Hepatocyte (in vitro differentiated cells): Measurements from ENCODE around the gene ZNF132. TPM values are rescaled to one million over a fixed set of nuclear protein-coding genes. Genes with fewer than 3 reads are reported as not detected.
A peak's percentile ranks its signal among the peaks of the same experiment; 100 is the strongest.

Experiments
- DNase-seq: peaks from one replicate; pipeline ENCODE4 v3.0.0-alpha.2; 2016; ENCODE audit warnings: low spot score
- H2AFZ ChIP-seq: fragments of 200-600 bp; sonication (generic); 2 replicates; pipeline ENCODE4 v1.6.0; 2016; ENCODE audit warnings: antibody characterized with exemption, mild to moderate bottlenecking
- H3K27ac ChIP-seq: fragments of 200-600 bp; sonication (generic); 2 replicates; pipeline ENCODE4 v1.5.1; 2016; ENCODE audit warnings: mild to moderate bottlenecking
- H3K27me3 ChIP-seq: fragments of 200-600 bp; sonication (generic); 2 replicates; pipeline ENCODE4 v1.6.1; 2016
- H3K36me3 ChIP-seq: fragments of 200-600 bp; sonication (generic); replicated peaks from 2 replicates; pipeline ENCODE4 v1.5.1; 2016; ENCODE audit warnings: low read depth; ENCODE audit not compliant: insufficient read depth
- H3K4me1 ChIP-seq: fragments of 200-600 bp; sonication (generic); 2 replicates; pipeline ENCODE4 v1.5.1; 2016; ENCODE audit warnings: mild to moderate bottlenecking, moderate library complexity; ENCODE audit not compliant: insufficient read depth
- H3K4me2 ChIP-seq: fragments of 200-600 bp; sonication (generic); 2 replicates; pipeline ENCODE4 v1.6.0; 2016
- H3K4me3 ChIP-seq: fragments of 200-600 bp; sonication (generic); 2 replicates; pipeline ENCODE4 v1.5.1; 2016; ENCODE audit warnings: mild to moderate bottlenecking
- H3K79me2 ChIP-seq: fragments of 200-600 bp; sonication (generic); 2 replicates; pipeline ENCODE4 v1.6.0; 2017; ENCODE audit warnings: mild to moderate bottlenecking
- H3K9me2 ChIP-seq: fragments of 200-600 bp; sonication (generic); replicated peaks from 2 replicates; pipeline ENCODE4 v1.6.0; 2017; ENCODE audit warnings: mild to moderate bottlenecking; ENCODE audit not compliant: insufficient read depth
- H3K9me3 ChIP-seq: fragments of 200-600 bp; sonication (generic); 2 replicates; pipeline ENCODE4 v1.5.1; 2016; ENCODE audit warnings: low read depth, mild to moderate bottlenecking
- H4K20me1 ChIP-seq: fragments of 200-600 bp; sonication (generic); 2 replicates; pipeline ENCODE4 v1.6.0; 2016; ENCODE audit warnings: mild to moderate bottlenecking; ENCODE audit not compliant: insufficient read depth, poor library complexity, severe bottlenecking
- EZH2 ChIP-seq: fragments of 200-600 bp; sonication (generic); IDR thresholded peaks from 2 replicates; pipeline ENCODE4 v1.6.1; 2016; ENCODE audit warnings: antibody characterized with exemption, mild to moderate bottlenecking, borderline replicate concordance
- EZH2phosphoT487 ChIP-seq: fragments of 200-600 bp; sonication (generic); IDR thresholded peaks from one replicate; pipeline ENCODE4 v1.6.1; 2018; ENCODE audit warnings: antibody characterized with exemption, mild to moderate bottlenecking, low read depth, moderate library complexity; ENCODE audit not compliant: unreplicated experiment, severe bottlenecking
- WGBS: methylation state at CpG from one replicate; pipeline ENCODE4 v1.1.6; 2016; ENCODE audit warnings: low lambda C conversion rate; ENCODE audit errors: missing lambda C conversion rate; 5-methylcytosine and 5-hydroxymethylcytosine counted together
- polyA plus RNA-seq: library from polyadenylated mRNA; unstranded; fragments of >200 nt; fragmentation: Nextera tagmentation; extraction: Ambion mirVana; gene quantifications from 2 replicates; pipeline ENCODE4 v1.2.1, GENCODE V29; 2016
- total RNA-seq: library from RNA; depleted of rRNA; stranded (reverse); fragments of >200 nt; gene quantifications from 2 replicates; pipeline ENCODE4 v1.2.3, GENCODE V29; 2014
- TF ChIP-seq, protein P1 (sequence below): fragments of 200-600 bp; sonication (generic); IDR thresholded peaks from 2 replicates; pipeline ENCODE4 v1.5.1; 2016; ENCODE audit warnings: antibody characterized with exemption, mild to moderate bottlenecking; ENCODE audit not compliant: poor library complexity

The ZNF132 gene
- total and polyA plus RNA-seq, 2 experiments from 2014 or later, result 0.35 to 1.0 TPM

DNA sequence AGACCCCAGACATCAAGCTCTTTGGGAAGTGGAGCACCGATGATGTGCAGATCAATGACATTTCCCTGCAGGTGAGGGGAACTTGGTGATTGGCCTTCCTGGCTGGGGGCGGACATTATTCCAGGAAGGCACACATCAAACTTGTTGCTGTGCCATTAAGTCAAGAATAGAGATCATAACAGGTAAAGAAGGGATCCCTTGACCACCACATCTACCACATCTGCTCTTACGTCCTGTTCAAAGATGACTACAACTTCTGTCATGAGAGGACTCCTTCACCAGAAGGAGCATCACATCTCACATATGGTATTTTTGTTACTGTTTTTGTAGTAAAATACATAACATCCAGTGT is 51.8 kb downstream of the ZNF132 start:
- TF ChIP-seq, protein P1, sequence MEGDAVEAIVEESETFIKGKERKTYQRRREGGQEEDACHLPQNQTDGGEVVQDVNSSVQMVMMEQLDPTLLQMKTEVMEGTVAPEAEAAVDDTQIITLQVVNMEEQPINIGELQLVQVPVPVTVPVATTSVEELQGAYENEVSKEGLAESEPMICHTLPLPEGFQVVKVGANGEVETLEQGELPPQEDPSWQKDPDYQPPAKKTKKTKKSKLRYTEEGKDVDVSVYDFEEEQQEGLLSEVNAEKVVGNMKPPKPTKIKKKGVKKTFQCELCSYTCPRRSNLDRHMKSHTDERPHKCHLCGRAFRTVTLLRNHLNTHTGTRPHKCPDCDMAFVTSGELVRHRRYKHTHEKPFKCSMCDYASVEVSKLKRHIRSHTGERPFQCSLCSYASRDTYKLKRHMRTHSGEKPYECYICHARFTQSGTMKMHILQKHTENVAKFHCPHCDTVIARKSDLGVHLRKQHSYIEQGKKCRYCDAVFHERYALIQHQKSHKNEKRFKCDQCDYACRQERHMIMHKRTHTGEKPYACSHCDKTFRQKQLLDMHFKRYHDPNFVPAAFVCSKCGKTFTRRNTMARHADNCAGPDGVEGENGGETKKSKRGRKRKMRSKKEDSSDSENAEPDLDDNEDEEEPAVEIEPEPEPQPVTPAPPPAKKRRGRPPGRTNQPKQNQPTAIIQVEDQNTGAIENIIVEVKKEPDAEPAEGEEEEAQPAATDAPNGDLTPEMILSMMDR, result no peak
- TF ChIP-seq EZH2phosphoT487, result no peak
- TF ChIP-seq EZH2, result no peak
- H3K9me2 ChIP-seq, result no peaks in the 10 kb centered on the region
- no peak for DNase-seq
- H4K20me1 ChIP-seq, result peaks cover 11% of the 10 kb centered on the region
- H3K9me3 ChIP-seq, result no peaks in the 10 kb centered on the region
- WGBS, result 88% methylated on average over 3 of the region's 3 CpGs
- H3K27me3 ChIP-seq, result no peaks in the 10 kb centered on the region
- no peak overlapping the region for H3K27ac ChIP-seq
- H2AFZ ChIP-seq, result no peak overlapping the region
- H3K36me3 ChIP-seq, result no peaks in the 10 kb centered on the region
- H3K4me3 ChIP-seq, result peak overlapping the region; percentile 60
- H3K4me2 ChIP-seq, result peak overlapping the region; percentile 95
- peaks cover 19% of the 10 kb centered on the region for H3K4me1 ChIP-seq
- peaks cover 44% of the 10 kb centered on the region for H3K79me2 ChIP-seq

DNA sequence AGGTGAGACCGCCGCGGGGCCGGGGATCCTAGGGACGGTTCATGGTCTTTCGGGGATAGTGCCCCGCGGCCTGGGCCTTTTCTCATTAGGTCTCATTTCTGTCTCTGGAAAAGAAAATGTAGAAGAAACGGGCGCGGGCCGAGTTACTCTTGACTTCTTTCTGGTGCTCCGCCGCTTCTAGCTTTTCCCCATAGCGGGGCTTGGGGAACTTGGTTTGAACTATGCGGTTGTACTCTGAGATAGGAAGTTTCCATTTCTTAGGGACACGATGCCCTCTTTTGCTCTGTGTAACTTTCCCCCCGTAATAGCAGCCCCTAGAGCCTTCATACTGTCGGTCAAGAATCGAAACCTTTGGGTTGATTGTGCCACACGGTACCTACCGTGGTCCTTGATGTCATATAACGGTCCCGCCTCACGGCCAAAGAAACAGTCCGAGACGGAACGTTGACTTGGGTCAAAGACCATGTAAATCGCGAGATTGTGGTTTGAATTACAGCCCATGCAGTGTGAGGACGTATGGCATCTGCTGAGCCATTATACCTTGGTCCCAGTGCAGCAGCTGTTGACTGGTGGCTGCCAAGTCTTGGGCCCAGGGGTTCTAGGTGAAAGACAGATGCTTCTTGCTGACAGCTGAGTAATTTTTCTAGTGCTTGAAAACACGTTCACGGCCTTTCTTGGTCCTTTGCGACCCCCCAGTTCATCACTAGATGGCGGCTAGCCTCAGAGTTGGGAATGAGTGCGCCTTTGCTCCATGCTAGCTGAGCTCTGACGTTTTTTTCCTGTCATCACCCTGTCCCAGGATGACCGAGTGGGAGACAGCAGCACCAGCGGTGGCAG is 52.4 kb downstream of the ZNF132 start:
- Histone ChIP-seq H3K27ac (peak overlapping the region; percentile 55), H3K79me2 (peaks cover 44% of the 10 kb centered on the region), H3K9me2 (no peaks in the 10 kb centered on the region)

DNA sequence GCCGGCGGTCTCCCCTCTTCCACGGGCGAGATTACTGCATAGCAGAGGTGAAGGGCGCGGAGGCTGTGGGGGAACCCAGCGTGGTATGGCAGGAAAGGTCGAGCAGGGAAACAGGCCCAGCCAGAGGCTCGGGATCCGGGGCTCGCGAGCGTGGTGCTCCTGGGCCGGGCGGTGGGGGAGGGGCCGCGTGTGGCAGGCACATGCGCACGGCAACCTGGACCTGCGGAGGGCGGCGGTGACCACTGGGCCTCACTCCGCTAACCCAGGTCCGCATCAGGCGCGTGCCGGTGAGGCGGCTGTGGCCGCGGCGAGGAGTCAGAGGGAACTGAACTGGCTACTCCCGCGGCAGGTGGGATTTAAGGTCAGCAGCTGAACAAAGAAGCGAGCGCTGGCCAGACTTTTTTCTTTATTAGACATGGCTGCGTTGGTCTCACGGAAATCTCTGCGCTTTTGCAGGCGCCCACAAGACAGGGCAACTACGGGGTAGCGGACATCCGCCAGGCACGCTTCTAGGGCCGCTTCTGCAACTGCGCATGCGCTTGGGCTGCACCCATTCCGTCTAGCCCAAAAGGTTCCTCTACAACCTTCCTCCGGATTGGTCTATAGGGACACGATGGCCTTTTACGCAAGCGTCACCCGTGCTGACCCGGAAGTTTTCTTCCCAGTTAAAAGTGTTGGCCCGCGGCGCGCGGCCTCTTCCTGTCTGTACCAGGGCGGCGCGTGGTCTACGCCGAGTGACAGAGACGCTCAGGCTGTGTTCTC is 53.2 kb downstream of the ZNF132 start, which contains the start of gene RPS5:
RPS5 (plus strand) TSS at position 694 of the 762 bp plus-strand sequence. CDS start 869 bp downstream, outside the sequence.
- Histone ChIP-seq H3K79me2 (peaks cover 48% of the 10 kb centered on the region), H3K4me2 (peak within 1 kb of the TSS; percentile 95), H3K4me3 (peak within 1 kb of the TSS; percentile 60), H3K27me3 (no peaks in the 10 kb centered on the region), H3K27ac (peak within 1 kb of the TSS; percentile 99), H3K9me3 (no peaks in the 10 kb centered on the region), H3K4me1 (peaks cover 20% of the 10 kb centered on the region), H3K36me3 (no peaks in the 10 kb centered on the region), H2AFZ (peak within 1 kb of the TSS; percentile 59), H3K9me2 (no peaks in the 10 kb centered on the region), H4K20me1 (peaks cover 8% of the 10 kb centered on the region)
- WGBS, result 1% methylated on average over 54 of the region's 64 CpGs
- peak; percentile 98 for DNase-seq
- TF ChIP-seq, protein P1, result no peak
- TF ChIP-seq EZH2, result no peak
- no peak for TF ChIP-seq EZH2phosphoT487

More for the DNA sequence above, 52.4 kb downstream of the ZNF132 start:
- no peaks in the 10 kb centered on the region for H3K36me3 ChIP-seq
- H3K9me3 ChIP-seq, result no peaks in the 10 kb centered on the region
- H2AFZ ChIP-seq, result no peak overlapping the region
- 10% methylated on average over 39 of the region's 39 CpGs for WGBS
- peak overlapping the region; percentile 60 for H3K4me3 ChIP-seq
- no peak for DNase-seq
- H3K4me2 ChIP-seq, result peak overlapping the region; percentile 95
- no peaks in the 10 kb centered on the region for H3K27me3 ChIP-seq
- TF ChIP-seq, protein P1, result no peak
- no peak for TF ChIP-seq EZH2
- TF ChIP-seq EZH2phosphoT487, result no peak
- peaks cover 8% of the 10 kb centered on the region for H4K20me1 ChIP-seq
- peaks cover 19% of the 10 kb centered on the region for H3K4me1 ChIP-seq
